ENCODE data around the gene ESAM. TPM values are rescaled to one million over a fixed set of nuclear protein-coding genes. Genes with fewer than 3 reads are reported as not detected.

Gene ESAM
- total RNA-seq, 1 donor from 2014 or later, result 1.7 TPM

GRCh38 chr11:124717421-124717785, 44.7 kb downstream of the ESAM start:
- no peaks in the 10 kb centered on the region for H3K36me3 Mint-ChIP-seq (ENCODE audit: unreplicated experiment)
- H3K4me3 Mint-ChIP-seq (ENCODE audit: unreplicated experiment), result peak overlapping the region; percentile 78
- peaks cover 72% of the 10 kb centered on the region for H3K27me3 Mint-ChIP-seq (ENCODE audit: unreplicated experiment)

GRCh38 chr11:124716591-124716990, 45.5 kb downstream of the ESAM start:
- TF ChIP-seq CTCF (IDR thresholded peaks at IDR 0.05), result no peak
- peaks cover 10% of the 10 kb centered on the region for H3K4me1 Mint-ChIP-seq (ENCODE audit: unreplicated experiment)
- peaks cover 66% of the 10 kb centered on the region for H3K27me3 Mint-ChIP-seq (ENCODE audit: unreplicated experiment)
- DNase-seq (ENCODE audit: extremely low spot score, unreplicated experiment), result no peak
- no peaks in the 10 kb centered on the region for H3K36me3 Mint-ChIP-seq (ENCODE audit: unreplicated experiment)
- no peaks in the 10 kb centered on the region for H3K9me3 Mint-ChIP-seq (ENCODE audit: unreplicated experiment)
- H3K4me3 Mint-ChIP-seq (ENCODE audit: unreplicated experiment), result no peak overlapping the region
- H3K27ac Mint-ChIP-seq (ENCODE audit: unreplicated experiment), result no peak overlapping the region

More at GRCh38 chr11:124717421-124717785, 44.7 kb downstream of the ESAM start:
- H3K4me1 Mint-ChIP-seq (ENCODE audit: unreplicated experiment), result peaks cover 10% of the 10 kb centered on the region
- H3K27ac Mint-ChIP-seq (ENCODE audit: unreplicated experiment), result no peak overlapping the region
- no peak for DNase-seq (ENCODE audit: extremely low spot score, unreplicated experiment)
- no peaks in the 10 kb centered on the region for H3K9me3 Mint-ChIP-seq (ENCODE audit: unreplicated experiment)
- no peak for TF ChIP-seq CTCF (IDR thresholded peaks at IDR 0.05)

GRCh38 chr11:124712392-124712791, 49.7 kb downstream of the ESAM start:
- Mint-ChIP-seq H3K4me1 (ENCODE audit: unreplicated experiment) (no peaks in the 10 kb centered on the region), H3K4me3 (ENCODE audit: unreplicated experiment) (no peak overlapping the region), H3K27me3 (ENCODE audit: unreplicated experiment) (peaks cover 49% of the 10 kb centered on the region), H3K27ac (ENCODE audit: unreplicated experiment) (no peak overlapping the region), H3K9me3 (ENCODE audit: unreplicated experiment) (peaks cover 3% of the 10 kb centered on the region), H3K36me3 (ENCODE audit: unreplicated experiment) (no peaks in the 10 kb centered on the region)
- no peak for DNase-seq (ENCODE audit: extremely low spot score, unreplicated experiment)
- no peak for TF ChIP-seq CTCF (IDR thresholded peaks at IDR 0.05)

GRCh38 chr11:124707829-124708228, 54.3 kb downstream of the ESAM start:
- H3K36me3 Mint-ChIP-seq (ENCODE audit: unreplicated experiment), result no peaks in the 10 kb centered on the region
- H3K9me3 Mint-ChIP-seq (ENCODE audit: unreplicated experiment), result peaks cover 3% of the 10 kb centered on the region
- no peak overlapping the region for H3K4me3 Mint-ChIP-seq (ENCODE audit: unreplicated experiment)
- peaks cover 36% of the 10 kb centered on the region for H3K27me3 Mint-ChIP-seq (ENCODE audit: unreplicated experiment)
- no peaks in the 10 kb centered on the region for H3K4me1 Mint-ChIP-seq (ENCODE audit: unreplicated experiment)
- no peak for DNase-seq (ENCODE audit: extremely low spot score, unreplicated experiment)
- H3K27ac Mint-ChIP-seq (ENCODE audit: unreplicated experiment), result no peak overlapping the region
- TF ChIP-seq CTCF (IDR thresholded peaks at IDR 0.05), result no peak

Other genes starting within 250 kb of the ESAM start
- not detected in 2 replicates for gene OR8B12, start 218.6 kb downstream of the ESAM start, total RNA-seq
- gene OR8A1, start 192.3 kb downstream of the ESAM start, total RNA-seq, result not detected in 2 replicates
- not detected in 2 replicates for gene PANX3, start 150.9 kb downstream of the ESAM start, total RNA-seq
- gene TBRG1, start 139.4 kb downstream of the ESAM start, total RNA-seq, result 34.8 and 37.4 TPM in 2 replicates
- 13.8 and 18.5 TPM in 2 replicates for gene SIAE, start 88.6 kb downstream of the ESAM start, total RNA-seq
- gene SPA17, start 88.4 kb downstream of the ESAM start, total RNA-seq, result 3.7 and 4.7 TPM in 2 replicates
- gene NRGN, start 22.3 kb downstream of the ESAM start, total RNA-seq, result 0.97 and 1.0 TPM in 2 replicates
- 0.30 TPM in 1 of 2 replicates, not detected in the other for gene VSIG2, start 10.0 kb downstream of the ESAM start, total RNA-seq
- gene MSANTD2, start 38.1 kb upstream of the ESAM start, total RNA-seq, result 14.3 and 15.2 TPM in 2 replicates
- 14.5 and 15.3 TPM in 2 replicates for gene ROBO3, start 103.1 kb upstream of the ESAM start, total RNA-seq
- gene ROBO4, start 135.6 kb upstream of the ESAM start, total RNA-seq, result 0.56 TPM in 1 of 2 replicates, not detected in the other
- gene HEPN1, start 157.0 kb upstream of the ESAM start, total RNA-seq, result not detected in 2 replicates
- not detected in 2 replicates for gene HEPACAM, start 173.8 kb upstream of the ESAM start, total RNA-seq
- 1.3 and 1.8 TPM in 2 replicates for gene CCDC15, start 191.9 kb upstream of the ESAM start, total RNA-seq

Measured in osteocyte (in vitro differentiated cells).